ENCODE measurements around the gene TMEM217.

DNA sequence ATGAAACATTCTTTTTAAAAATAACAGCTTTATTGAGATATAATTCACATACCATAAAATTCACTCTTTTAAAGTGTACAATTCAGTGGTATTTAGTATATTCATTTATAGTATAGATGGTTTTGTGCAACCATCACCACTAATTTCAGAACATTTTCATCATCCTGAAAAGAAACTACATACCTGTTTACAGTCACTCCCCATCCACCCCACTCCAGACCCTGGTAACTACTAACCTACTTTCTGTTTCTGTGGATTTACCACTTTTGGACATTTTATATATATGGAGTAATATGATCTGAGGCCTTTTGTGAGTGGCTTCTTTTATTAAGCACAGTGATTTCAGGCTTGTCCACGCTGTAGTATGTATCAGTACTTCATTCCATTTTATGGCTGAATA, 2.5 kb upstream of the TMEM217 start:
- TF ChIP-seq, protein P1, sequence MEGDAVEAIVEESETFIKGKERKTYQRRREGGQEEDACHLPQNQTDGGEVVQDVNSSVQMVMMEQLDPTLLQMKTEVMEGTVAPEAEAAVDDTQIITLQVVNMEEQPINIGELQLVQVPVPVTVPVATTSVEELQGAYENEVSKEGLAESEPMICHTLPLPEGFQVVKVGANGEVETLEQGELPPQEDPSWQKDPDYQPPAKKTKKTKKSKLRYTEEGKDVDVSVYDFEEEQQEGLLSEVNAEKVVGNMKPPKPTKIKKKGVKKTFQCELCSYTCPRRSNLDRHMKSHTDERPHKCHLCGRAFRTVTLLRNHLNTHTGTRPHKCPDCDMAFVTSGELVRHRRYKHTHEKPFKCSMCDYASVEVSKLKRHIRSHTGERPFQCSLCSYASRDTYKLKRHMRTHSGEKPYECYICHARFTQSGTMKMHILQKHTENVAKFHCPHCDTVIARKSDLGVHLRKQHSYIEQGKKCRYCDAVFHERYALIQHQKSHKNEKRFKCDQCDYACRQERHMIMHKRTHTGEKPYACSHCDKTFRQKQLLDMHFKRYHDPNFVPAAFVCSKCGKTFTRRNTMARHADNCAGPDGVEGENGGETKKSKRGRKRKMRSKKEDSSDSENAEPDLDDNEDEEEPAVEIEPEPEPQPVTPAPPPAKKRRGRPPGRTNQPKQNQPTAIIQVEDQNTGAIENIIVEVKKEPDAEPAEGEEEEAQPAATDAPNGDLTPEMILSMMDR (conservative IDR thresholded peaks at IDR 0.05 in 1 of 2, IDR thresholded peaks at IDR 0.05 in 1 of 2; ENCODE audit: extremely low read depth in 1 of 2, insufficient read depth in 1 of 2, low read depth in 1 of 2, low read length in 2 of 2) = no peak
- TF ChIP-seq EZH2 (IDR thresholded peaks at IDR 0.05; ENCODE audit: borderline replicate concordance, low read length) = no peak

Data from mammary epithelial cell (primary cell).